GM19238 (cell line): Measurements from ENCODE around the gene PLAC8.
"Not testable (repeated sequence)": the region's sequence is repeated elsewhere in the genome, so short reads cannot be mapped to it uniquely, and the experiment has no call there.

Experiments used
- DNase-seq: peaks from one replicate; pipeline ENCODE4 v3.0.0; 2011; ENCODE audit warnings: low spot score; ENCODE audit not compliant: insufficient read length

PLAC8 gene

GRCh38 chr4:83074086-83074704 is 40.3 kb downstream of the PLAC8 start:
- DNase-seq = peak; percentile 28

DNA sequence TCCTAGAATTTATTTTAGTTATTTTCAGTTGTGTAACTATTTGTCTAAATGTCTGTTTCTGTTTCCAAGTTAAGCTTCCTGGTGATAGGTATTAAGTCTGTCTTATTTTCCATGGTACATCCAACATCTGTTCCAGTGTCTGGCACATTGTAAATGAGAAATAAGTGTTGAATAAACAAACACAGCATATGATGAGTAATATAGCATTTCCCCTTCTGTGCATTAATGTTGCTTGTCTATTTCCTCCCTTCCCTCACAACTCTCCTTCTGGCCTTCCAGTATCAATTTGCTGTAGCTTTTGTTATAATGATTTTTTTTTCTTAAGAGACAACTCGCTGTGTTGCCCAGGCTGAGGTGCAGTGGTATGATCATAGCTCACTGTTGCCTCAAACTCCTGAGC is 43.4 kb downstream of the PLAC8 start:
- DNase-seq = no peak

GRCh38 chr4:83067058-83067639 is 47.4 kb downstream of the PLAC8 start:
- DNase-seq = no peak

GRCh38 chr4:83065266-83065665 is 49.3 kb downstream of the PLAC8 start:
- DNase-seq = no peak

DNA sequence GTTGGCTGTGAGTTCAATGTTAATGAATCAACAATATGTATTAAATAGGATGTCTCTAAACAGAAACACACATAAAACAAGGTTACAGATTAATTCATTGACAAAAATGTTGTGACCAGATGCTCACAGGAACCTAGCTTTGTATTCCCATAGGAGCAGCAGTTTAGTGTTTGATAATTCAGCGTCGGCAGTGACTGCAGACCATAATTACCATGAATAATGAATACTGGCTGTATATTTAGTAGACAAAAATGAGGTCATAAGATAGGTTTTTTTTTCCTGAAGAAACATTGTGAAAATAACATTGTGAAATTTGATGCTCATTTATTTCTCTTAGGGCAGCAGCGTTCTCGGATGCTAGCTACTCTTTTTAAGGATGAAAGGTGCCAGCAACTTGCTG is 51.8 kb downstream of the PLAC8 start:
- no peak for DNase-seq

- DNase-seq = no peak
These were observed 59.6 kb downstream of the PLAC8 start for GRCh38 chr4:83054928-83055327.

GRCh38 chr4:83048781-83049180 is 65.7 kb downstream of the PLAC8 start:
- DNase-seq = not testable (repeated sequence)

- no peak for DNase-seq
These were observed 67.6 kb downstream of the PLAC8 start for GRCh38 chr4:83046693-83047473.

GRCh38 chr4:83043801-83044407 is 70.6 kb downstream of the PLAC8 start:
- DNase-seq = no peak

- not testable (repeated sequence) for DNase-seq
These were observed 71.4 kb downstream of the PLAC8 start for GRCh38 chr4:83043157-83043556.

- no peak for DNase-seq
These were observed 74.3 kb downstream of the PLAC8 start for GRCh38 chr4:83040269-83040668.
